Activated gamma-delta T cell treated with Interleukin-2 at 50 U/mL for 16 hours (primary cell): ENCODE data around the gene LARP4B.

ENCODE experiments used
- DNase-seq: peaks from one replicate; pipeline ENCODE4 v3.0.0-alpha.2; 2020

Gene LARP4B

DNA sequence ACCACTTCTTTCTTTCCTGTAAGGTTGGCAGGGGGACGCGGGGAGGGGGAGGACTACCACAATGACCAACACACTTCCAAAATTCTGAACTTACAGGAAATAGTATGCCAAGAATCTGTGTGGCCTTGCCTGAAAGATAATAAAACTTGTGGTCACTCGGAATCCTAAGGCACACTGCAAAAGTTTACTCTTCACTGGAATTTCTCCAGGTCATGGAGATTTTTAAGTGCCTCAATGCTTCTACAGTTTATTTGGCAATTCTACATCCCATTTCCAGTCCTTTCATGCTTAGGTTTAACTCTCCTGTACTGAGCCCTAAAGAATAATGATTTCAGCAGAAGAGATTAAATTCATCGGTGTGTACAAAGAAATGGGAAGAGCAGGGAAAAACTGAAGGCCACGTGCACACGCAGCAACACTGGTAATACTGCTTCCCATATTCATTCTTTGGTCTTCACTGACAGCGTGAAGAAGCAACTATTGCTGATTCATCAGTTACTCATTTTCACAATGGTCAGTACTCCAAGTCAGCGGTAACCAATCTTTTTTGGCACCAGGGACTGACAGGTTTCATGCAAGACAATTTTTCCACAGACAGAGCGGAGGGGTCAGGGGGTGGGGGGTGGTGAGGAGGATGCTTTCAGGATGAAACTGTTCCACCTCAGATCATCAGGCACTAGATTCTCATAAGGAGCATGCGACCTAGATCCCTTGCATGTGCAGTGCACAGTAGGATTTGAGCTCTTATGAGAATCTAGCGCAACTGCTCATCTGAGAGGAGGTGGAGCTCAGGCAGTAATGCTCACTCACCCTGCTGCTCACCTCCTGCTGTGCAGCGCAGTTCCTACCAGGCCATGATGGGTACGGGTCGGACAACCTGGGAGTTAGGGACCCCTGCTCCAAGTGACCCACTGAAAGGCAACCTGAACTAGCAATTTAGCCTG lies 9.8 kb downstream of the LARP4B start:
- no peak for DNase-seq

DNA sequence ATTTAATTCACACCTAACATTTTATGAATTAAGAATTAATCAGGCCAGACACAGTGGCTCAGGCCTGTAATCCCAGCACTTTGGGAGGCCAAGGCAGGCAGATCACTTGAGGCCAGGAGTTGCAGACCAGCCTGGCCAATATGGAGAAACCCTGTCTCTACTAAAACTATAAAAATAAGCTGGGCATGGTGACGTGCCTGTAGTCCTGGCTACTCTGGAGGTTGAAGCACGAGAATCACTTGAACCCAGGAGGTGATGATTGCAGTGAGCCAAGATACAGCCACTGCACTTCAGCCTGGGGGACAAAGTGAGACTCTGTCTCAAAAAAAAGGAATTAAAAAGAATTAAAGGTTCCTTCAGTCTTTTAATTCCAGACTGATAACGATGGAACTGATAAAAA lies 11.1 kb downstream of the LARP4B start:
- no peak for DNase-seq

DNA sequence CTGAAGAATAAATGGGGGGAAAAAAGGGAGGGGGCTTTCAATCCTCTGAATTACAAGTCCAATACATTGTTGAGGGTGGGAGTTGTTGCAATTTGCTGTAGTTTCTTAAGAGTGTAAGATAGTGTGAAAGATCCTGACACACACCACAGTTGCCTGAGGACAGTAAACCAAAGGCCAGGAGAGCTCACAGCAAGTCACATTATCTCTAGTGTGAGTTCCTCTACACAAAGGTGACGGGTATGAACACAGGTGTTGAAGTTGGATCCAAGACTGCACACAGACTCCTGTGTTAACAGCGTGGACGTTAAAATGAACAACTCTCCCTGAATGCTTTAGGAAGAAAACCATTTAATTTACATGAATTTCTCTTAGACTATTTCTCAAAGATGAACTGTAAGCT lies 12.0 kb downstream of the LARP4B start:
- DNase-seq, result no peak

DNA sequence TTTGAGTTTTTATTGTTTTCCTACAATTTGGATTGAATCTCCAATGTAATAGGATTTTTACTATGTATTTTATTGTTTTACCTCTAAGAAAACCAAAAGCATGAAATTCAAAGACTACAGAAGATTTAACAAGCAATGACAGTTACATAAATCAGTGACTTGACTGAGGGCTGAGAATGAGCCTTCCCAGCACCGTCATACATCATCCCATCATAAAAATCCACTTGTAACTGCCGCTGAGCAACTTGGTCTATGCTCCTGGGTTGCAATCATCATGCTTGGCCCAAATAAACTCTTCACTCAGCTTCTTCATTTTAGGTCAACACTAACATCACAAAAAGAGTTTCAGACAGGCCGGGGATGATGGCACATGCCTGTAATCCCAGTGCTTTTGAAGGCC lies 13.5 kb downstream of the LARP4B start:
- no peak for DNase-seq

DNA sequence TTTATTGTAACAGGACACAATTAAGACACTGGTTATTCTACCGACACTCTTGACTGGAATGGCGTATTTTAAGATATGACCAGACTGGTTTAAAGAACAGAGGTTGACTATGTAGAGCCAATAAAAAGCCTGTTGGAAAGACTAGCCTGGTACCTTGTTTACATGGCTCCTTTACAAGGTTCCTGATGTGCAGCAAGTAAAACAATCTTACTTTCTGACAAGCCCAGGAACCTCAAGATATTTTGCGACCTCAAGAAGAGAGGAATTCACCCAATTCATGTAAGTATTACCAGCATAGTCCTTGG lies 14.1 kb downstream of the LARP4B start:
- DNase-seq, result no peak

DNA sequence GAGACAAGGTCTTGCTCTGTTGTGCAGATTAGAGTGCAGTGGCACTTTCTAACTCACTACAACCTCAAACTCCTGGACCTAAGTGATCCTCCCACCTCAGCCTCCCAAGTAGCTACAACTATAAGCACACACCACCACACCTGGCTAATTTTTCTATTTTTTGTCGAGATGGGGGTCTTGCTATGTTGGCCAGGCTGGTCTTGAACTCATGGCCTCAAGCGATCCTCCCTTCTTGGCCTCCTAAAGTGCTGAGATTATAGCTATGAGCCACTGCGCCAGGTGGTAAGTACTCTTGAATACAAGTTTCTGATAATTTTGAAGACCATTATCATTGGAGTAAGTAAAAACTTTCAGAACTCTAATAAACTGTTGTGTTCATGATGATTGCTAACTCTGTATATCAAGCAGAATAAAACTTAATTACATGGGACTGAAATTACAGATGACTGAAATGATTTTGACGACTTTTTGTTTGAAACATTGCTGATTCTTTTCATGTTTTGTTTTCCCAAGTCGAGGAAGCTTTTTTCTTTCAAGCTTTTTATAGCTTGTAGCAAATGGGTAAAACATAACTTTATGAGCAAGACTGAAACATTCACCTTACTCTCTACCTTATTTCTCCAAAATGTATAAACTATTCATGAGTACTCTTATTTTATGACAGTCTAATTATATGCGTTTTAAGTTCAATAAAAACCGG lies 14.6 kb downstream of the LARP4B start:
- no peak for DNase-seq

DNA sequence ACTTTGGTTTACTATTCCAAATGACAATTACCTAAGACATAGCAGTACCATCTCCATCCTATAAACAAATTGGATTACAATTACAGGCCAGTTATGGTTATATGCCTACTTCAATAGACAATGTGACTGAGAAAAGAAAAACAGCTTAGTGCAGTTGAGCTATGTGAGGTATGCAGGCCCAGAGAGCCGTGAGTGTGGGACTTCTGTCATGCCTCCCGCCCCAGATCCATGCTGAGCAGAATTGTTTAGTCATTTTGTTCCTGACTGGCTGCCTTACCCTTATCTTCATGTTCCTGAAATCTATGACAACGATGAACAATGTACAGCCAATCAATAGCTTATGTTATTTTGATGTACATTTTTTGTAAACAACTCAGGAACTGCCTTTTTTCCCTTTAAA lies 21.7 kb downstream of the LARP4B start:
- no peak for DNase-seq

DNA sequence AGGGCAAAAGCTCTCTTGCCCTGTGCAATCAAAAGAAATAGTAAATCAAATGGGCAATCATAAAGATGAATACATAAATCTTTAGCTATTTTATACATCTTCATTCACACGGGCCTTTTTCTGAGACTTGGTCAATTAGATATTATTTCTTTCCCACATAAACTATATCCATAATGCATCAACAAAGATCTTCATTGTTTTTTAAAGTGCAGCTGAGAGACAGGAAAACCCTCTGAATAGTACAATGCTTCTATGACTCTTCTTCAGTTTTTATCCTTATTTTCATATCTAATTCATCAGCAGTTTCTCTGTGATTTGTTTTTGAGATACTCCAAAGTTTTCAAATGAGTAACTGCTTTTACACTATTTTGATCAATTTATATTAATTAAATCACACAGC lies 25.5 kb downstream of the LARP4B start:
- no peak for DNase-seq

DNA sequence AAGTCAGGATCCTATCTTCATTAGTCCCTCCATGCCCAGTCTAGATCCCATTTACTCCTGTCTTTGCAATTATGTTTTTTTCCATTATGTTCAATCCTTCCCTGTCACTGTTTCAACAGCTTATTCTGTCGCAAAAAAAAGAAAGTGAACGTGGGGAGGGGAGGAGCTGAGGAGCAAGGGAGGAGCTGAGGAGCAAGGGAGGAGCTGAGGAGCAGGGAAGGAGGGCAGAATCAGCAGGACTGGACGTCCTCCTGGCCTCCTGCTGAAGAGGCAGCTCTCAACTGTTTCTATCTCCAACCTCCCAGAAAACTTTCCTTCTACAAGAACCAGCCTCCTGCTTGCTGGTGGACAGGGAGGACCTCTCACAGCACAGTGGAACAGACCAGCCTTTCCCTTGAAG lies 26.0 kb downstream of the LARP4B start:
- DNase-seq, result no peak

DNA sequence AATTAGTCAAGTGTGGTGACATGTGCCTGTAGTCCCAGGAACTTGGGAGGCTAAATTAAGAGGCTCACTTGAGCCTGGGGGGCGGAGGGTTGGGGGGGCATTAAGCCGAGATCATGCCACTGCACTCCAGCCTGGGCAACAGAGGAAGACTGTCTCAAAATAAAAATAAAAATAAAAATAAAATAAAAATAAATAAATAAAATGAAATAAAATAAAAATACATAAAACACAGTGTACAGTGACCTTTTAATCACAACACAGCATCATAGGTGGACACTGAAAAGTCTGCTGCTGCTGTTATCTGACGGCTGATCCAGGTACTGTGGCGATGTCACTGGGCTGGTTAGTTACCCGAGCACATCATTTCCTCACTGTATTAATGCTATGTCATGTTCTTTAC lies 27.1 kb downstream of the LARP4B start:
- no peak for DNase-seq

DNA sequence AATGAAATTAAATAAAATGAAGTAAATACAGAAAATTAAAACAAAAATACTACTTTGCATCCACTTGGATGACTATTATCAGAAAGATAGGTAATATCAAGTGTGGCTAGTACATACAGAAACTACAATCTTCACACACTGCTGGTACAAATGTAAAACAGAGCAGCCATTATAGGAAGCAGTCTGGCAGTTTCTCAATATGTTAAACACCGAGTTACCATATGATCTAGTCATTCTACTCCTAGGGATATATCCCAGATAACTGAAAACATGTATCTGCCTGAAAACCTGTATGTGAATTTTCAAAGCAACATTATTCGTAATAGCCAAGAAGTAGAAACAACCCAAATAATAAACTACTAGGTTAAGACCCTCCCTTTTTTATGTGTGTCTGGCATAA lies 33.4 kb downstream of the LARP4B start:
- DNase-seq, result no peak

DNA sequence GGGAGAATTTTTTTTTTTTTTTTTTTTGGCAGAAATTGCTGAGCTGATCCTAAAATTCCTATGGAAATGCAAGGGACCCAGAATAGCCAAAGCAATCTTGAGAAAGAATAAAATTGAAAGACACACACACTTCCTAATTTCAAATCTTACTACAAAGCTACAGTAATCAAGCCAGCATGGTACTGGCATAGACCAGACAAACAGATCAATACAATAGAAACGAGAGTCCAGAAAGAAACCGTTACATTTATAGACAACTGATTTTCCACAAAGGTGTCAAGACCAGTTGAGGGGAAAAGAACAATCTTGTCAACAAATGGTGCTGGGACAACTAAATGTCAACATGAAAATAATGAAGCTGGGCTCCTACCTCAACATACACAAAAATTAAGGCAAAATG lies 34.5 kb downstream of the LARP4B start:
- no peak for DNase-seq

DNA sequence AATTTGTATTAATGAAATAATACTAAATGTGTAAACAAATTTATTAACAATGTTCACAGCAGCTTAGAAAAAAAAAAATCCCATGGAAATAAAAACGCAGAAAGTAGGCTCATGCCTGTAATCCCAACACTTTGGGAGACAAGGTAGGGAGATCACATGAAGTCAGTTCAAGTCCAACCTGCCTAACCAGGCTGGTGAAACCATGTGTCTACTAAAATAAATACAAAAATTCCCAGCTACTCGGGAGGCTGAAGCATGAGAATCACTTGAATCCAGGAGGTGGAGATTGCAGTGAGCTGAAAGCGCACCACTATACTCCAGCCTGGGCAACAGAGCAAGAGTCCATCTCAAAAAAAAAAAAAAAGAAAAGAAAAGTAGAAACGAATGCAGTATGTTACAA lies 36.2 kb downstream of the LARP4B start:
- DNase-seq, result no peak

DNA sequence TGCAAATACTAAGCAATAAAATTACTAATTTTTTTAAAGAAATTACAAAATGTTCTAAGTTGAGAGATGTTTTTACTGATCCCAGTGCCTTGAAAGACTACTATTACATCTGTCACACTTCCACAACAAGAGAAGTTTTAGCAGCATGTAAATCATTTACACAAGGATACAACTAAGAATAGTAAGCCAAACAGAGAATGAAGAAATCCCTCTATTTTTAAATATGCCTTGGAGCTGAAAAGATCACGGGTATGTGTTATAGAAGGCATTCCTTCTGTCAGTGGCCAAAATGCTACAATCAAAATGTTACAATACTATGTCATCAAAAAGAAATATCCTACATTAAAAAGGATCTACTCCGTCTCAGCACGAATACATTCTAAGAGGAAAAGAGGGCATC lies 52.6 kb downstream of the LARP4B start:
- DNase-seq, result no peak

DNA sequence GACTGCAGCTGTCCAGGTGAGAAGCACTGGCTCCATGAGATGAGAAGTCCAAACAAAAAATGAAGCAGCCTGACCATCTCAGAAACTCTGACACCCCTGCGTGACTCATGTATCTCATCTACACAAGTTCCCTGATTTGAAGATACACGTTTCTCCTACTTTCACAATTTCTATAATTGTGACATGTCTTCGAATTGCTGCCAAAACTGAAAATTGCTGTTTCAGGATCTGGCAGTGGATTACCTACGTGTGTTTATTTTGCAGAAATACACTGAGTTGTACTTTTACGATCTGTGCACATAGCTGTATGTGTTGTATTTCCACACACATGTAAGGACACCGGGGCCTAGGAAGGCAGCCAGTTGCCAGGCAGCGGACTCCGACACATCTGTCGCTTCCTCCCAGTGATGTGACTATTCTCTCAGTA lies 53.2 kb downstream of the LARP4B start:
- DNase-seq, result no peak

DNA sequence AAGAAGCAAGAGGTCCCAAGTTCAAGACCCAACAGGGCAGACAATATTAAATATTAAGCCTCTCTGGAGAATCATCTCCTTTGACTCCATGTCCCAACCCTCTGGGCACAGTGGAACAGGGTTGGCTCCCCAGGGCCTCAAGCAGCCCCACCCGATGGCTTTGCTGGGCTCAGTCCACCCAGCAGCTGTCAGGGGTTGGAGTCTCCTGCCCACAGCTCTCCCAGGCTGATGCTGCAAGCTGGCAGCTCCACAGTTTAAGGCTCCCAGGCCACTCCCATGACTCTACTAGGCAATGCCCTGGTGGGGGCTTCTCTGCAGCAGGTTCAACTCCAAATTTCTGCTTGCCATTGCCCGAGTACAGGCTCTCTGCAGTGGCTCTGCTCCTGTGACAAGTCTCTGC lies 55.1 kb downstream of the LARP4B start:
- DNase-seq, result no peak

DNA sequence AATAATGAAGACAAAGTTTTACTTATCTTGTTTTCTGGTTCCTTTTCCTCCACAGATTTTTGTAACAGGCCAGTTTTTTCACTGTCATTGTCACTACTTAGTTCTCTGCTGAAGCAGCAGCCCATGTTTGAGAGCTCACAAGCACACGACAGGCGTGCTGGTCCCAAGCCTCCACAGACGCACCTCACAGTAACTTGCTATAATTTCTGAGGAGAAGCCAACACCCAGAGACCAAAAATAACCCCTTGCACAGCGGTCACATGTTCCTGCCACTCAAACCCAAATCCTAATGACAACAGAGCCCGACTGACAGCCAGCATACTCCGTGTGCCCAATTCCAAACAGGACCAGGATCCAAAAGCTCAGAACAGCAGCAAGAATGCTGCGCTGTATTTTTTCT lies 58.5 kb downstream of the LARP4B start:
- DNase-seq, result no peak

DNA sequence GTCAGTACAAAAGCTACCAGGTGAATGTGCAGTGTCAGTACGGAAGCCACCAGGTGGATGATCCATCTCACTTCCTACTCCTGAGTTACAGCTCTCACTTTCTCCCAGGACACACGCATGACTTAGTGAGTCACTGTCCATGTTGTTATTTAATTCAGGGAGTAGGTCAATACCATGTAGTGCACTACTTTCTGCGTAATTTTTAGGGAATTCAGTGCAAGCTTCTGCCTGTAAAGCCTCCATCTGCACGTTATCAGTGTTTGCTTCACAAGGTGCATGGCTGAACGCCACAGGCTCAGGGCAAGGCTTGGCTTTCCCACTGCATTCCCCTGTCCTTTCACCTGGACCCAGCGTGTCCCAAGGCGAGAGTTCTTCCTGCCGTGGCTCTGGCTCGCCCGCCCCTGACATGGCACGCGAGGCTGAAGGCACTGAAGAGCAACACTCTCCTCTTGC lies 59.5 kb downstream of the LARP4B start:
- no peak for DNase-seq

DNA sequence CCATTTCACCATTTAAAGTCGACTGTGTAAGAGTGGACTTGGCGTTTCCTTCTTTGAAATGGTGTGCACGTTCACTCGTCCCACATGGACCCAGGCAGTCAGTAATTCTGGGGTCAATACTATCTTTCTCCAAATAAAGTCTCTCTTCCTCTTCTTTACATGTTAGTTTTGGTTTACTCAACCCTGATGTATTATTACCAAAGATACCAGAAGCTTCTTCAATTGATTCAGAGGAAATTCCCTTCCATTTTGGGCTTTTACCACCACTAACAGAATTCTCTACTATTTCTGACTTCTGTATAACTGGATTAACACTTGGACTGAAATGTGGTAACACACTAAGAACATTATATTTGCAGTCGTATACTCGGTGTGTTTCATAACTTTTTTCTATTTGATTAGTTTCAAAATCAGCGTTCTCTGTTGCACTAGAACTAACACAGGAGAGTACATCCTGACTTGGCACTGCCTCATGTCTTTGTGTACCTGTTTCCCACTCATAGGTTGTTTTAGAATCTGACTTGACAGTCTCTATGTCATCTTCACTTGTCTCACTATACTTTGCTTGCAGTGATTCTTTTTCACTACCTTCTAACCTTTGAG lies 60.8 kb downstream of the LARP4B start:
- no peak for DNase-seq

DNA sequence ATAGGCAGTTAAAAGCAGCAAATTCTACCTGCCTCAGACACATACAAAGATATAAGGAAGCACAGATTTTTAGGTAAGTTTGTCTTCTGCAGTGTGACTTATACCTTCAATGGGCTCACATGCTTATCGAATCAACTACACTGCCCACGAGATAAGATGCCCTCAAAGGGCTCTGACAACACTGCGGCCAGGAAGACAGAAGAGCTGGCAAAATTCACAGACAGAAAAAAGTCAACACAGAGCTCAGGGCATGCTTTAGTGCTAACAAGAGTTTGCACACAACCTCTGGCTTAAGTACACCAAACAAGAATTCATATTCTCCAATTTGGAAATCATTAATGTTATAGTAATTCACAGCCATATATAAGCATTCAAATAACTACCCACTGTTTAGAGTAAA lies 62.3 kb downstream of the LARP4B start:
- no peak for DNase-seq

DNA sequence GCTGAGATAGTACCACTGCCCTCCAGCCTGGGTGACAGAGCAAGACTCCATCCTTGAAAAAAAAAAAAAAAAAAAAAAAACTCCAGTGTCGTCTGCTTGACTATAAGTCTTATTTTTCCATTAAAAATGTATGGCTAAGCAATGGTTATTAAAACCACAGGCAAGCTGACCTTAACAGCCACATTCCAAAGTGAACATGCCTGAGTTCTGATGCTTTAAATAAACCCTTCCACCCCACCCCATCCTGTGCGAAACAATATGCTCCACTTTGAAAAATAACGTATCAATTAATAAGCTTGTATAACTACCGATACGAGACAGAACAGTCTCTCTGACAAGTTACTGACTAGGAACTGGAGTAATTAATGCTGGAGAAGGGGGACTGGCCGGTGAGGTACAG lies 63.7 kb downstream of the LARP4B start:
- DNase-seq, result no peak

DNA sequence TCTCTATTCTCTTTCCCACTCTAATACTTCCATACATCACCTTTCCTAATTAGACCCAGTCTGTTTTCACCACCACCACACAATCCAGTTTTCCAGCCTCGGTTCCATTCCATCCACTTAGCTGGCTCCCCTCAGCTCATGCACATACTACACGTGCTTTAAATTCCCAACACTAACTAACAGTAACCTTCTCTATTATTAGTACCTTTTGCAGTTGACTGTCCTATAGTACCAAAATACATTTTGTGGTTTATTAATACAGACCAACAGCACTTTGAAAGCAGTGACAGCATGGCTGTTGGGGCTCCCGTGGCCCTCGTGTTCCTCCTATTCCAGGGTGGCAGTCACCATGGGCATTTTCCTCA lies 64.9 kb downstream of the LARP4B start:
- DNase-seq, result no peak

DNA sequence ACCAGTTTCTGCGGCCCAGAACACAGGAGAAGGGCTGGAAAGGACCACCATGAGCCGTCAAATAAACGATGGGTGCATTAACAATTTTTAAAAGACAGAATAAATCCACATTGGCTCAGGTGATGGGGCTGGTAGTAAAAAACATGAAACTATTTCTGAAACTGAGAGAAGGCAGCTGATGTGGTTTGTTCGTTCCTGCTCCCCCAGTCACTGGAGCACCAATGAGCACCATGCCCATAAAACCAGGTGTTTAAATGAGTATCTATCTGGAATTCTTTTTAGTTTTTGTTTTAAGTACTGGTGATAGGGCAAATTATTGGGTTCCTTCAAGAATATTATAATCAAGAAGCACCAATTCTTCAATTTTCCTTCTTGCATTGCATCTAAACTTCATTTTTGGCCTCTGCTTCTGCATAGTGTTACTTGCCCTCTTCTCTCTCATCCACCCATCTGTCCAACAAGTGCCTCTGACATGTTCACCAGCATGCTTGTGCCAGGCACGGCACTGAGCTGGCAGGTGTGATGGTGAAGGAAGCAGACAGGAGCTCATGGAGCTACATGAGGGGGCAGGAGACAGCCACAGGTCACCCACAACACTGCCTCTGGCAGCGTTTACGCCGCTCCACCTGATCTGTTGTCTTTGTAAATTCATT lies 65.5 kb downstream of the LARP4B start:
- DNase-seq, result no peak

DNA sequence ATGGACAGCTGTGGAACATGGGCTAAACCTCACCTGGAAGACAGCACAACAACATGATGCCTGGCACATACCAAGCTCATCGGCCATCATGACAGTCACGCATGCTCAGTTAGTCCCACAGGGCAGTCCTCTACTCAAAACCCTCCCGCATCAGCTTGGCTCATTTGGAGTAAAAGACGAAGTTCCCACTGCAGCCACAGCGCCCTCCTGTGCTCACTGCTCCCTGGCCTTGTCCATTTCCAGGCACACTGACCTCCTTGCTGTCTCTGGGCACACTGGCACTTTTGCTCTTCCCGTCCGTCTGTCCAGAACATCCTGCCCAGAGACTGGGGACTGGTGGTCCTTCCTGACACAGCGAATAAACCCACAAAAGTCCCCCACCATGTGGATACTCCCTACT lies 66.2 kb downstream of the LARP4B start:
- no peak for DNase-seq
